Measurements from ENCODE around the gene C6orf58. TPM values are rescaled to one million over a fixed set of nuclear protein-coding genes. Genes with fewer than 3 reads are reported as not detected.

C6orf58 gene
- total and polyA plus RNA-seq, 12 donors = not detected

DNA sequence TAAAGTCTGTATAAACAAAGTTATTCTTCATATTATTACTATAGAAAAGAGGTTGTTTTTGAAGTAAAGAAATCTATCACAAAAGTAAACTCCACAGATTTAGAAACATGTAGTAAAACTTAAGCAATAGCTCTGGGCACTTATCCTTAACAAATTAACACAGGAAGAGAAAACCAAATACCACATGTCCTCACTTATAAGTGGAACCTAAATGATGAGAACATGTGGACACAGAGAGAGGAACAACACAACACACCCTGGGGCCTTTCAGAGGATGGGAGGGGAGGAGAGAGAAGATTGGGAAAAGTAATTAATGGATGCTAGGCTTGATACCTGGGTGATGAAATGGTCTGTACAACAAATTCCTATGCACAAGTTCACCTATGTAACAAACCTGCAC is 57.2 kb downstream of the C6orf58 start:
- H3K4me1 ChIP-seq = no peaks in the 10 kb centered on the region
- no peaks in the 10 kb centered on the region for H3K9me3 ChIP-seq
- no peaks in the 10 kb centered on the region for H3K27me3 ChIP-seq
- DNase-seq (no peak), ATAC-seq (no peak)
- H3K27ac ChIP-seq = no peak overlapping the region
- intact Hi-C loops (cut with DNase I) = no loop called here
- TF ChIP-seq, protein P1, sequence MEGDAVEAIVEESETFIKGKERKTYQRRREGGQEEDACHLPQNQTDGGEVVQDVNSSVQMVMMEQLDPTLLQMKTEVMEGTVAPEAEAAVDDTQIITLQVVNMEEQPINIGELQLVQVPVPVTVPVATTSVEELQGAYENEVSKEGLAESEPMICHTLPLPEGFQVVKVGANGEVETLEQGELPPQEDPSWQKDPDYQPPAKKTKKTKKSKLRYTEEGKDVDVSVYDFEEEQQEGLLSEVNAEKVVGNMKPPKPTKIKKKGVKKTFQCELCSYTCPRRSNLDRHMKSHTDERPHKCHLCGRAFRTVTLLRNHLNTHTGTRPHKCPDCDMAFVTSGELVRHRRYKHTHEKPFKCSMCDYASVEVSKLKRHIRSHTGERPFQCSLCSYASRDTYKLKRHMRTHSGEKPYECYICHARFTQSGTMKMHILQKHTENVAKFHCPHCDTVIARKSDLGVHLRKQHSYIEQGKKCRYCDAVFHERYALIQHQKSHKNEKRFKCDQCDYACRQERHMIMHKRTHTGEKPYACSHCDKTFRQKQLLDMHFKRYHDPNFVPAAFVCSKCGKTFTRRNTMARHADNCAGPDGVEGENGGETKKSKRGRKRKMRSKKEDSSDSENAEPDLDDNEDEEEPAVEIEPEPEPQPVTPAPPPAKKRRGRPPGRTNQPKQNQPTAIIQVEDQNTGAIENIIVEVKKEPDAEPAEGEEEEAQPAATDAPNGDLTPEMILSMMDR (IDR thresholded peaks at IDR 0.05) = no peak
- no peaks in the 10 kb centered on the region for H3K36me3 ChIP-seq
- no peak overlapping the region for H3K4me3 ChIP-seq

DNA sequence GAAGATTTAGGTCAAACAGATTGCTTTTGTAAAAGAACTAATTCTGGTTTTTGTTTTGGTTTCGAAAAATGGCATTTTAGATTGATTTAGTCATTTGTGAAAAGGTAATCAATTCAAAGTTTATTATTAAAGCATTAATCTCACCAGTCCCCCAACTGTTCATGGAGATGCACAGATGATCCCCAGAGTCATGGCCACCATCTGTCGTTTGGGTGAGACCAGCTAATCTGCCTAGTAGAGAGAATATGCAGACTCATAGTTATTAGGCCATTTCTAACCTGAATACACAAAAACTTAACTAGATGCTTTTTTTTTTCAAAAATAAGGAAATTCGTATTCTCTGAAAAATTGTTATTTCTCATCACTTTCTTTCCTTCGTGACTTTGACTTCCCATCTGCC is 58.1 kb downstream of the C6orf58 start:
- H3K27ac ChIP-seq = no peak overlapping the region
- no peak for DNase-seq
- H3K27me3 ChIP-seq = peaks cover 0 to 1% (median 0%) of the 10 kb centered on the region in 7 donors
- no peaks in the 10 kb centered on the region for H3K4me1 ChIP-seq
- H3K9me3 ChIP-seq = no peaks in the 10 kb centered on the region
- TF ChIP-seq, protein P1 (IDR thresholded peaks at IDR 0.05) = no peak
- H3K36me3 ChIP-seq = no peaks in the 10 kb centered on the region
- no peak for ATAC-seq
- 80 to 81% methylated on average over 4 of the region's 4 CpGs for WGBS, 2 donors
- H3K4me3 ChIP-seq = no peak overlapping the region
- intact Hi-C loops (cut with DNase I) = no loop called here

DNA sequence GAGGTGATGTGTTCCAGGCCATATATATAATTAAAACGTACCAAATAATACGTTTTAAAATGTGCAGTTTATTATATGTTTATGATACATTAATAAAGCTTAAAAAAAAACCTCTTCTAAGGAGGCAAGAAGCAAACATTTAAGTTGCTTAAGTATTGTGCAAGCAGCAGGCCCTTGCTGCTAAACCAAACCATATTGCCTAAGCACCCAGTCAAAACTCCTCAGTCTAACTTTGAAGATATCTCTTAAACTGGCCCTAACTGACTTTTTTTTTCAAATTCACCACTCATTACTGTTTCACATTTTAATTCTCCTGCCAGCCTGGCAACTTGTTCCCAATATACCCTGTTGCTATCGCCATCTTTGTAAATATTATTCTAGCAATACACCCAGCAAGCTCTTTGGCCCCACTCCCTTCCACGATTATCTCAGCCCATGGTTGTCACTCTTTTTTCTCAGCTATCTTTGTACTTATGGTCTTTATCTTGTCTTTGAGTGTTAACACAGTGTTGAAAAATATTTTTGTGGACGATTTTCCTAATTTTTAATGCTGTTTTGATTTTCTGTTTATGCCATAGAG is 60.9 kb downstream of the C6orf58 start:
- intact Hi-C loops (cut with DNase I) = no loop called here
- TF ChIP-seq, protein P1 (IDR thresholded peaks at IDR 0.05) = no peak
- no peaks in the 10 kb centered on the region for H3K9me3 ChIP-seq
- no peak overlapping the region for H3K27ac ChIP-seq
- 48 to 50% methylated on average over 5 of the region's 5 CpGs for WGBS, 2 donors
- H3K36me3 ChIP-seq = no peaks in the 10 kb centered on the region
- H3K27me3 ChIP-seq = peaks cover 0 to 10% (median 0%) of the 10 kb centered on the region in 7 donors
- H3K4me1 ChIP-seq = no peaks in the 10 kb centered on the region
- H3K4me3 ChIP-seq = no peak overlapping the region
- ATAC-seq (no peak), DNase-seq (no peak)

Other genes starting within 250 kb of the C6orf58 start
- gene ECHDC1, start 233.6 kb upstream of the C6orf58 start, total RNA-seq = 10 to 100 TPM; 32.2 to 45.3 (median 38.2) TPM
- 10 to 100 TPM; 19.5 to 36.3 TPM for gene ECHDC1, start 233.6 kb upstream of the C6orf58 start, polyA plus RNA-seq
- 1 to 10 TPM in 7 of 10 donors, under 1 TPM in 3; 0.27 to 3.2 (median 1.3) TPM for gene KIAA0408, start 117.8 kb upstream of the C6orf58 start, total RNA-seq
- gene KIAA0408, start 117.8 kb upstream of the C6orf58 start, polyA plus RNA-seq = 1 to 10 TPM in 1 of 2 donors, under 1 TPM in 1; 0.38 to 1.5 TPM